Stimulated activated CD4-positive, alpha-beta T cell treated with anti-CD3 and anti-CD28 coated beads, Interleukin-15, amount 100 ng/mL, for 24 hours (primary cell): ENCODE results near the gene MAVS.

Experiments used
- DNase-seq: peaks from one replicate; pipeline ENCODE4 v3.0.0-alpha.2; 2020

MAVS gene

DNA sequence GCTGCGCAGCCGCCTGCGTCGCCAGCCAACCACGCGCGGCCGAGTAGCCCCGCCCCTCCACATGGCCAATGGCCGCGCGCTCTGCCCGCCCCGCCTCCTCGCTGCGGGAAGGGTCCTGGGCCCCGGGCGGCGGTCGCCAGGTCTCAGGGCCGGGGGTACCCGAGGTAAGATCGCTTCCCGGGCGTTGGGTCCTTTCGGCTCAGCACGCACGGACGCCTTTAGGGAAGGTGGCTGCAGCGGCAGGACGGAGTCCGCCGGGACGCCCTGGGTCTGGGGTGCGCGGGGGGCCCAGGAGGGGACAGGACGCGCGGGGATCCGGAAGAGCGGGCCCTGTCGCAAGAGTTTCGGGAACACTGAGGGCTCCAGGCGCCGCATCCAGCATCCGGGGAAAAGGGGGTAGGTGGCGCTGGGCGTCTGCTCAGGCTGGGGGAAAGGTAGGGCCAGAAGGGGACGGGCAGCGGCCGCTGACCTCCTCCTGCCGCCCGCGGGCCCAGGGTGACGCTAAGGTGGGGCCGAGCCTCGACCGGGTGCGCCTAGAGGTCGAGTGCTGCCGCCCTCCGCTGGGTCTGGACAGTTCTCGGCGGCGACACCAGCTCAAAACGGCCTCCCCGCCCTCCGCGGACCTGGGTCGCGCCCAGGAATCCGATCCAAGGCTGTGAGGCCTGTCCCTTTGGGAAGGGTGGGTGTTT lies at the start of gene MAVS:
Gene MAVS, plus strand, starts transcription at position 95 of the 689 bp plus-strand sequence. CDS start 7,791 bp downstream, outside the sequence.
- DNase-seq, result peak; percentile 93

DNA sequence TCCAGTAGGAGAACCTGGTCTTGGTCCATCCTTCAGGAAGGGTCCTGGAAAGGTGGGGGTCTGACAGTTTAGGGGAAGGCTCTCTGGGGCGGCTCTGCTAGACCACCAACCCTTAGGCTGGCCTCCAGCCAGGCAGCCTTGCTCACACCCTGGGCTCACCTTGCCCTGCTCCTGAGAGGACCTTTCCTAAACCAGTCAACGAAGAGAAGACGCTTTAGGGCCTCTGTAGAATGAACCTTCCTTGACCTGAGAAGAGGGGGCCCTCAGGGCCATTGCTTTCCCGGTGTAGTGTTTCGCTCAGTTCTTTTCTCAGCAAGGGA lies 49.4 kb upstream of the MAVS start:
- no peak for DNase-seq

DNA sequence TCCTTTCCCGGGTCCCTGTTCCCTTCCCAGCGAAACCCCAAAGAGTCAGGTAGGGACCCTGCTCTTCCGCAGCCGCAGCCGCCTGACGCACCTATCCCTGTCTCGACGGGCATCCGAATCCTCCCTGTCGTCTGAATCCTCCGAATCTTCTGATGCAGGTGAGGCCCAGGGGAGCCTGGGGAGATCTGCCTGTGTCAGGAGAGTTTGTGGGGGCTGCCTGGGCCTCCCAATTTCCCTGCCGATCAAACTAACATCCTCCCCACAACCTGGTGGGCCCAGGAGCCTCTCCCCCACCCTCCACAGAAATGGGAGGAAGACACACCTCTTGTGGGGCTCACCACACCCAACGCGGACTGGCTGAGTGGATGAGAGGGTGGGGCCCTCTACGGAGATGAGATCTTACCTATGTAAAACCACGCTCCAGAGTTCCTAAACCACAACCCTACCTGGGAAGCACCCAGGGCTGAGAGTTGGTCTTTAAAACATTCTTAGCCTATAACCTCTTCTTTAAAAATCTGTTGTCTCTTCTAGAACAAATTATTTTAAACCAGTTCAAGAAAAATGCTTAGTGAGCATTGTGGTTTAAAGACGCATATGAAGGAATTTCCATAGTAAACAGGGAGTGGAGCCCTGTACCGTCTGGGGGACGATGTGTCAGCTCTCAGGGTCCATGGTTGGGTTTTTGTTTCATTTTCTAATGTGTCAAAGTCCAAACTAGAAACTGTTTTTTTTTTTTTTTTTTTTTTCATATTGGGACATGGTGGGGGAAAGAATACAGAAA lies 48.9 kb upstream of the MAVS start:
- DNase-seq, result peak; percentile 71

- DNase-seq, result no peak
Observed at GRCh38 chr20:3798373-3798768, 48.3 kb upstream of the MAVS start.

DNA sequence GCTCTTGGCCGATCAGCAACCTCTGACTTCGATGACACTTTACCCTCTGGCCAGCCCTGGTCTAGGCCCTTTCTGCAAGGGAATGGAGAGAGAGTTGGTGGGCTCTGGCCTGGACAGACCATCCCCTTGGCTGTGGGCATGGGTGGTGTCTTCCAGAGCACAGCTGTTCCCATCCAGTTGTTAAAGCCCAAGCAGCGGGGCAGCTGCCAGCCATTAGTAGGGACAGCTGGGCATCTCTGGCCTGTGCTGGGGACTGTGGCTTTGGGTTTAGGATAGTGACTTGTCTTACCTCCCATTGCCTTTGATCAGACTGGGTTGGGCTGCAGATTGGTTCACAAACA lies 47.8 kb upstream of the MAVS start:
- DNase-seq, result no peak

DNA sequence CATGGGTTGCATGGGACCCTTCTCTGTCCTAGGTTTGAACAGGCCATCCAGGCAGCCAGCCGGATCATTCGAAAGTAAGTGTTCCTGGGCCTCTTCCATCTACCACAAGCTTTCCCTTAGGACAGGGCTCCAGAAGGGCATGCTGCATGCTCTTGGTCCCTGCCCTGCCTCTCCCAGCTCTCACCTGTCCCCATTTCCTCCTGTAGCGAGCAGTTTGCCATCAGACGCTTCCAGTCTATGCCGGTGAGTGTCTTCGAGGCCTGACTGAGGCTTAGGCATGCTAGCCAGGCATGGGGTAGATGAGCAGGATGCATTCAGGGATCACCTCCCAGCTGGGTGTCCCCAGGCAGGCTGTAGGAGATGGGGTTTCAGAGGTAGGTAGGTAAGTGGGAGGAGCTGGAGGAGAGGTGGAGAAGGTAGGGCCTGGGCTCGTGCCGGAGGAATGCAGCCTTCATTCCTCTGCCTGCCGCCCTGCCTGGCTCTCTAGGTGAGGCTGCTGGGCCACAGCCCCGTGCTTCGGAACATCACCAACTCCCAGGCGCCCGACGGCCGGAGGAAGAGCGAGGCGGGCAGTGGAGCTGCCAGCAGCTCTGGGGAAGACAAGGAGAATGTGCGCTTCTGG lies 46.3 kb upstream of the MAVS start:
- DNase-seq, result no peak

GRCh38 chr20:3800878-3801260 lies 45.8 kb upstream of the MAVS start:
- DNase-seq, result no peak

GRCh38 chr20:3801299-3801698 lies 45.3 kb upstream of the MAVS start:
- DNase-seq, result no peak

GRCh38 chr20:3801846-3802245 lies 44.8 kb upstream of the MAVS start:
- no peak for DNase-seq

GRCh38 chr20:3802524-3803239 lies 44.0 kb upstream of the MAVS start:
- DNase-seq, result no peak

- DNase-seq, result no peak
Observed at GRCh38 chr20:3803289-3803688, 43.3 kb upstream of the MAVS start.

DNA sequence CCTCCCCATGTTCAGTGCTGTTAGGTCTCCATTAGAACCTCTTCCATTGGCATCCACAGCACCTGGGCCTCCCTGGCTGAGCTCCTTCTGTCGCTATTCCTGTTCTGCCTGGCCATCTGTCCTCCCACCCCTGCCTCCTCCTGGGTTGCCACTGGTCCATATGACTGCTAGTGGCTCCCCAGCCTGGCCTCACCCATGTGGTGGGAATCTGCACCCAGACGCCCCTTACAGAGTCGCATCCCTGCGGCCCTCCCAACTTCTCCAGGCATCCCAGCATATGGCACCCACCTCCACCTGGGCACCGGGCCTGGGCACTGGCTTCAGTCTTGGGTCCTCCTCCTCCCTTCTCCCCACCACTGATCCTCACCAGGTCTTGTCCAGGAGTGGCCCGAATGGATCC lies 42.8 kb upstream of the MAVS start:
- no peak for DNase-seq

DNA sequence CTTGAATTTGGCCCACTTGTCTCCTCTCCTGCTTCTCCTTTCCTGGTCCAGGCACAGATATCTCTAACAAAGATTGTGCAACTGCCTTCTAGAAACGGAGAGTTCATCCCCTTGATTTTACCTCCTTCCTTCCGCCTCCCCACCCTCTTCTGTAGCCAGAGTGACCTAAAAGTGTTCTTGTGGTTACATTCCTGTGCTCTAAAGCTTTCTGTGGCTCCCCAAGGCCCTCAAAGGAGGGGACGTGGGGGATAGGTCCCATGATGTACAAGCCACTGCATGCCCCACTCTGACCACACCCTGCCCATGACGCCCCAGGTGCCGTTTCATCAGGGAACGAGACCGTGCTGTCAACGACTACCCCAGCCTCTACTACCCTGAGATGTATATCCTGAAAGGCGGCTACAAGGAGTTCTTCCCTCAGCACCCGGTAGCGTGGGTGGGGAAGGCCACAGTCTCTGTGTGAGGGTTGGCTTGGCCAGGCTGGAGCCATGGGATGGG lies 42.3 kb upstream of the MAVS start:
- DNase-seq, result no peak

GRCh38 chr20:3804781-3805180 lies 41.9 kb upstream of the MAVS start:
- no peak for DNase-seq

DNA sequence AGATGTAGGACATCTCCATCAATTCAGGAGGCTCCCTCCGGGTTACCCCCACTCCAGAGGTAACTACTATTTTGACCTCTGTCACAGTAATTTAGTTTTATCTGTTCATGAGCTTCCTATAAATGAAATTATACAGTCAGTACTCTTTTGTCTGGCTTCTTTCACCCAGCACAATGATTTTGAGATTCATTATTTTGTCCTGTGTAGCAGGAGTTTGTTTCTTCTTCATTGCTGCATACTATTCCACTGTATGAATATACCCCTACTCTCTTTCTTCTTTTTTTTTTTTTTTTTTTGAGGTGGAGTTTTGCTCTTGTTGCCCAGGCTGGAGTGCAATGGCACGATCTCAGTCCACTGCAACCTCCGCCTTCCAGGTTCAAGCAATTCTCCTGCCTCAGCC lies 38.1 kb upstream of the MAVS start:
- DNase-seq, result no peak

DNA sequence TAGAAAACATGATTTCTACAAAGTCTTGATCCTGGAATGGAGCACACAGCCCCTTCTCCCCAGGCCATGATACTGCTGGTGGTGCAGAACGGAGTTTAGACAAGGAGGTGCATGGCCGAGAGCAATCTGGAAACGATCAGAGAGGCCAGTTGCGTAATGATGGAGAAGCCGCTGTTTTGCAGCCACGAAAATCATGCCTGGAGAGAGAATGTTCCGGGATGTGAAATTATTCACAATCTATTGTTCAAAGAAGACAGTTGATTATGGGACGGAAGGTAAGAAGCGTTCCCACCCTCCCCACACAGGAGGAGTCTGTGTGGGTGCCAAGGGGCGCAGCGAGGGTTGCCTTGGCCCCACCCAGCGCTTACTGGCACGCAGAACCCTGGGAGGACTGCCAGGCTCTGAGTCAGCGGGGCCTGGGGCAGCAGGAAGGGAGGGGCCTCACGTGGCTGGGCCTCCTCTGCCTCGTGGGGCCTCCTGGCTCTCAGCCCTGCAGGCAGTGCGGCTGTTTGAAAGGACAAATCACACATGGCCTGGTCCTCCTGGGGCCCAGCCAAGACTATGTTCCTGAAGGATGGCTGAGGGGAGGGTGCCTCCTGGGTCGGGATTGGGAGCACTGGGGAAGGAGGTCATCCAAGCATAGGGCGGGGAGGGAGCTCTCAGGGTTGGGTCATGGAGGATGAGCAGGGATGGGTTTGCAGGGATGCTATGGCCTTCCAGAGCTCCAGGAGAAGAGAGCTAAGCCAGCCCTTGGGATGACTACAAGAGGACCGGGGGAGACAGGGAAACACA lies 35.0 kb upstream of the MAVS start:
- DNase-seq, result peak; percentile 96

GRCh38 chr20:3812259-3812681 lies 34.4 kb upstream of the MAVS start:
- no peak for DNase-seq

DNA sequence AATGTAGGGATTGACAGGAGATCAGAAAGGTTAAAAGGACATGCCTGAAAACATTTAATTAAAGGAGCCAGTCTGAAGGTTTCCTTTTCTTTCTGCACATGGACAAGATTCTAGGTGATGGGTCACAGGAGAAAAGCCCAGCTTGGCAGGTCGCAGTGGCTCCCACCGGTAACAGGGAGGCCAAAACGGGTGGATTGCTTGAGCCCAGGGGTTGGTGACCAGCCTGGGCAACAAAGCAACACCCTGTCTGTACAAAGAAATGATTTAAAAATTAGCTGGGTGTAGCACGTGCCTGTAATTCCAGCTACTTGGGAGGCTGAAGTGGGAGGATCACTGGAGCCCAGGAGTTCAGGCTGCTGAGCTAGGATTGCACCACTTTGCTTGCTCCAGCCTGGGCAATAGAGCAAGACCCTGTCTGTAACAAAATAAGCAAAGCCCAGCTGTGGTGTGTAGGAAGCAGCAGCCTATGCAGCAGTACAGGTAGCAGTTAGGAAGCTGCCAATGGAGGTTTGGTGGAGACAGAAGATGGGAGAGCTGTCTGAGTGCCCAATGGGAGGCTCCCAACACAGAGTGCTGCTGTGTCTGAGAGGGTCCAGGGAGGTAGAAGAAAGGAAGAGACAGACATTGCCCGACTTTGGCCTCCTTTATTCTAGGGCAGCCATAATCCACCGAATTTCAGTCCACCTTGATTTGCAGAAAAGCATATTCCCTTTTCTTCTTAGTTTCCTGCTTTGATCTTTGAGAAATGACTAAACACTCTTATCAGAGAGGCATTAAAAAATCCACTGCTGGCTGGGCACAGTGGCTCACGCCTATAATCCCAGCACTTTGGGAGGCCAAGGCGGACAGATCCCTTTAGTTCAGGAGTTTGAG lies 33.4 kb upstream of the MAVS start:
- no peak for DNase-seq

DNA sequence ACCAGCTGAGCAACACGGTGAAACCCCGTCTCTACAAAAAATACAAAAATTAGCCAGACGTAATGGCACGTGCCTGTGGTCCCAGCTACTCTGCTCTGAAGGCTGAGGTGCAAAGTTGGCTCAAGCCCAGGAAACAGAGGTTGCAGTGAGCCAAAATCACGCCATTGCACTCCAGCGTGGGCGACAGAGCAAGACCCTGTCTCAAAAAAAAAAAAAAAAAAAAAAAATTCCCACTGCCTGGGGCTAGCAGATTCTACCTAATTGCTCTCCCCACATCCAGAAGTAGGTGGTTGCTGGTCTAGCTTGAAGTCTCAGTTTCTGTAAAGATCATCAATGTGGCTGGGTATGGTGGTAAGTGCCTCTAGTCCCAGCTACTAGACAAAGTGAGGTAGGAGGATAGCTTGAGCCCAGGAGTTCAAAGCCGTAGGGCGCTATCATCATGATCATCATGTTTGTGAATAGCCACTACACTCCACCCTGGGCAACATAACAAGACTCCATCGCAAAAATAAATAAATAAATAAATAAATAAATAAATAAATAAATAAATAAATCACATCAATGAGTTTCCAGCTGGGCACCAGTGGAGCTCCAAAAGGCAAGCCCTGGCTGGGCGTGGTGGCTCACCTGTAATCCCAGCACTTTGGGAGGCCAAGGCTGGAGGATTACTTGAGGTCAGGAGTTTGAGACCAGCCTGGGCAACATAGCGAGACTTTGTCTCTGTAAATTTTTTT lies 32.6 kb upstream of the MAVS start:
- DNase-seq, result peak; percentile 47

DNA sequence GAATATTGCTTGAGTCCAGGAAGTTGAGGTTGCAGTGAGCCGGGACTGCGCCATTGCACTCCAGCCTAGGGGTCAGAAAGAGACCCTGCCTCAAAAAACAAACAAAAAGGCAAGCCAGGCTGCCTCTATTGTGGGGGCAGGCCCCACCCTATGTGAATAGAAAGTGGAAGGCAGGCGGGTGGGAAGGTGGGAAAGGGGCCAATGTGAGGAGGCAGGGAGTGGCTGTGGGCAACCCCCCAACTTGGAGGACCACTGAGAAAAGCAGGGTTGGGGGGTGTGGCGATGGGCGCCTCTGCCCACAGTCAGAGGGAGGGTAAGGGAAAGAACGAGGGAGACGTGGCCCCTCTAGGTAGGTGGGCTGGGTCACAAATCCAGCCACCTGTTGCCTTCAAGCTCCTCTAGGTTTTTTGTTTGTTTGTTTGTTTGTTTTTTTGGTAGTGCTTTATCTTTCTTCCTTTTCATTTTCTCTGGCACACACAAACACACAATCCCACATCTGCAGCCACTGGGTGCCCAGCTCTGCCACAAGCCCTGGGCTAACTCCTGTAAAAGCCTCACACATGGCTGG lies 31.6 kb upstream of the MAVS start:
- no peak for DNase-seq
